Measurements from ENCODE around the gene LDAH.

DNA sequence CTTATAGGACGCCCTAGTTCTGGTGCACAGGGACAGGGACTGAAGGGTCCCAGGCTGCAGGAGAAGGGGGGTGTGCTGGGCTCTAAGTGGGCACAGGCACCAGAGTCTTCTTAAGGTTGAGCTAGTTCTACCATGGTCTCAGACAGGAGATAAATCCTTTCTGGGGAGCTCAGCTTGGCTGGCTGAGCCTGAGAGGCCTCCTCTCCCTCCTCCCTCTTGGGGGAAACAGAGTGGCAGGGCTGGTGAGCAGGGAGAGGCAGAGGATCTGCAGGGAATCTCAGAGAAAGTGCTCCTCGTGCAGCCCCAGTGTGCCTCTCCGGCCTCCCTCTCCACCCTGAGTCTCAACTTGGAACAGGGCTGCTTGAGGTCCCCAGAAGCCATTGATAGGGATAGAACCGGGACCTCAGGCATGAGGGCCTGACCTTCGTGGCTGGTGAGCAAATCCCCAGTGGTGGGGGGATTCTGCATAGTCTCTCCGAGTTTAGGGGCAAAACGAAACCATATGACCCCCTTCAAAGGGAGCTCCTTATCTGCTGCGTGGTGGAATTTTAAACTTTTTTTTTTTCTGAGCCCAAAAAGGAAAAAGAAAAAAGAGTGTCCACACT is 153.9 kb downstream of the LDAH start:
- TF ChIP-seq, protein P1, sequence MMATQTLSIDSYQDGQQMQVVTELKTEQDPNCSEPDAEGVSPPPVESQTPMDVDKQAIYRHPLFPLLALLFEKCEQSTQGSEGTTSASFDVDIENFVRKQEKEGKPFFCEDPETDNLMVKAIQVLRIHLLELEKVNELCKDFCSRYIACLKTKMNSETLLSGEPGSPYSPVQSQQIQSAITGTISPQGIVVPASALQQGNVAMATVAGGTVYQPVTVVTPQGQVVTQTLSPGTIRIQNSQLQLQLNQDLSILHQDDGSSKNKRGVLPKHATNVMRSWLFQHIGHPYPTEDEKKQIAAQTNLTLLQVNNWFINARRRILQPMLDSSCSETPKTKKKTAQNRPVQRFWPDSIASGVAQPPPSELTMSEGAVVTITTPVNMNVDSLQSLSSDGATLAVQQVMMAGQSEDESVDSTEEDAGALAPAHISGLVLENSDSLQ (IDR thresholded peaks at IDR 0.05): no peak
- no peak for TF ChIP-seq L3MBTL2 (conservative IDR thresholded peaks at IDR 0.05)
- no peak for TF ChIP-seq NFRKB (IDR thresholded peaks at IDR 0.05)
- TF ChIP-seq FOXK2 (IDR thresholded peaks at IDR 0.05): no peak
- TF ChIP-seq SUZ12 (IDR thresholded peaks at IDR 0.05): no peak
- TF ChIP-seq HDGF (IDR thresholded peaks at IDR 0.05; ENCODE audit: borderline replicate concordance): no peak
- TF ChIP-seq SP1 (IDR thresholded peaks at IDR 0.05): no peak
- TF ChIP-seq FOXM1 (IDR thresholded peaks at IDR 0.05; ENCODE audit: borderline replicate concordance): no peak
- no peak for TF ChIP-seq ZNF384 (IDR thresholded peaks at IDR 0.05)

Measured in HEK293T (cell line).